Activated T-cell treated with anti-CD3 and anti-CD28 coated beads, Interleukin-2, amount 50 U/mL, for 72 hours (primary cell): Measurements from ENCODE around the gene HMGB3. TPM values are rescaled to one million over a fixed set of nuclear protein-coding genes. Genes with fewer than 3 reads are reported as not detected.
A peak's percentile ranks its signal among the peaks of the same experiment; 100 is the strongest.

Source experiments
- ATAC-seq, 2 donors: fragments of 150-1000 bp; cut with Tn5 transposase; replicated peaks in 1 of 2; 2 replicates each; pipeline ENCODE4 v1.10.0; 2021; ENCODE audit warnings: moderate library complexity in 2 of 2, mild to moderate bottlenecking in 1 of 2
- DNase-seq, 2 donors: peaks; one replicate each; pipeline ENCODE4 v3.0.0; 2021 to 2022; ENCODE audit warnings: mixed read lengths in 1 of 2
- H3K27ac Mint-ChIP-seq: one replicate; pipeline ENCODE4 v1.8.0; 2022; ENCODE audit warnings: mild to moderate bottlenecking, moderate library complexity, mixed read lengths
- H3K27me3 Mint-ChIP-seq: one replicate; pipeline ENCODE4 v1.8.0; 2022; ENCODE audit warnings: low read depth, mixed read lengths
- H3K36me3 Mint-ChIP-seq, 2 donors: one replicate each; pipeline ENCODE4 v1.8.0; 2022; ENCODE audit warnings: mixed read lengths in 2 of 2, mild to moderate bottlenecking in 1 of 2; ENCODE audit not compliant: insufficient read depth in 2 of 2
- H3K4me1 Mint-ChIP-seq: one replicate; pipeline ENCODE4 v1.8.0; 2022; ENCODE audit warnings: low read depth, mixed read lengths
- H3K4me3 Mint-ChIP-seq, 2 donors: one replicate each; pipeline ENCODE4 v1.8.0; 2022; ENCODE audit warnings: mild to moderate bottlenecking in 2 of 2, mixed read lengths in 2 of 2, moderate library complexity in 2 of 2
- H3K9me3 Mint-ChIP-seq, 2 donors: one replicate each; pipeline ENCODE4 v1.8.0; 2022; ENCODE audit warnings: mixed read lengths in 2 of 2
- total RNA-seq, 2 donors: library from RNA; stranded (reverse); gene quantifications; one replicate each; pipeline ENCODE4 v1.2.3, GENCODE V29; 2022

Gene HMGB3
- total RNA-seq = 10 to 100 TPM; 22.8 to 28.1 TPM

GRCh38 chrX:150982788-150983520 lies at the start of gene HMGB3:
TSS of gene HMGB3 (plus strand) at chrX:150983335. CDS start at chrX:150985600, 2,265 bp downstream.
- Mint-ChIP-seq H3K27me3 (peaks cover 14% of the 10 kb centered on the region), H3K9me3 (no peaks in the 10 kb centered on the region), H3K4me1 (no peaks in the 10 kb centered on the region), H3K4me3 (peak within 1 kb of the TSS; percentile 74), H3K36me3 (peaks cover 8 to 10% of the 10 kb centered on the region in 2 donors), H3K27ac (no peak within 1 kb of the TSS)
- peak; percentile 98 for ATAC-seq
- peak; percentile 82 to 88 for DNase-seq

- Mint-ChIP-seq H3K9me3 (peaks cover 0 to 4% of the 10 kb centered on the region in 2 donors), H3K4me3 (no peak overlapping the region), H3K4me1 (no peaks in the 10 kb centered on the region), H3K36me3 (peaks cover 0 to 3% of the 10 kb centered on the region in 2 donors), H3K27me3 (peaks cover 28% of the 10 kb centered on the region), H3K27ac (no peak overlapping the region)
- no peak for ATAC-seq
- DNase-seq = no peak
Measured at GRCh38 chrX:150933945-150934350, 49.2 kb upstream of the HMGB3 start.

- peaks cover 0 to 4% of the 10 kb centered on the region in 2 donors for H3K9me3 Mint-ChIP-seq
- H3K27me3 Mint-ChIP-seq = peaks cover 28% of the 10 kb centered on the region
- no peak for ATAC-seq
- no peak for DNase-seq
- no peak overlapping the region for H3K4me3 Mint-ChIP-seq
- H3K27ac Mint-ChIP-seq = no peak overlapping the region
- no peaks in the 10 kb centered on the region for H3K4me1 Mint-ChIP-seq
- H3K36me3 Mint-ChIP-seq = peaks cover 0 to 3% of the 10 kb centered on the region in 2 donors
Measured at GRCh38 chrX:150934453-150934852, 48.7 kb upstream of the HMGB3 start.

- Mint-ChIP-seq H3K27me3 (peaks cover 28% of the 10 kb centered on the region), H3K4me1 (no peaks in the 10 kb centered on the region), H3K36me3 (peaks cover 0 to 3% of the 10 kb centered on the region in 2 donors), H3K9me3 (peaks cover 0 to 4% of the 10 kb centered on the region in 2 donors), H3K27ac (no peak overlapping the region), H3K4me3 (no peak overlapping the region)
- ATAC-seq (no peak), DNase-seq (no peak)
Measured at GRCh38 chrX:150935467-150935866, 47.7 kb upstream of the HMGB3 start.

- DNase-seq = no peak
- ATAC-seq = no peak
- no peaks in the 10 kb centered on the region for H3K4me1 Mint-ChIP-seq
- H3K4me3 Mint-ChIP-seq = no peak overlapping the region
- peaks cover 23% of the 10 kb centered on the region for H3K27me3 Mint-ChIP-seq
- H3K36me3 Mint-ChIP-seq = peaks cover 0 to 3% of the 10 kb centered on the region in 2 donors
- no peak overlapping the region for H3K27ac Mint-ChIP-seq
- peaks cover 0 to 4% of the 10 kb centered on the region in 2 donors for H3K9me3 Mint-ChIP-seq
Measured at GRCh38 chrX:150936556-150936955, 46.6 kb upstream of the HMGB3 start.

- H3K27me3 Mint-ChIP-seq = no peaks in the 10 kb centered on the region
- no peaks in the 10 kb centered on the region for H3K4me1 Mint-ChIP-seq
- H3K4me3 Mint-ChIP-seq = no peak overlapping the region
- DNase-seq (no peak), ATAC-seq (no peak)
- H3K27ac Mint-ChIP-seq = no peak overlapping the region
- peaks cover 0 to 3% of the 10 kb centered on the region in 2 donors for H3K36me3 Mint-ChIP-seq
- H3K9me3 Mint-ChIP-seq = peaks cover 0 to 4% of the 10 kb centered on the region in 2 donors
Measured at GRCh38 chrX:150940844-150941495, 42.2 kb upstream of the HMGB3 start.

GRCh38 chrX:150941580-150941979 lies 41.6 kb upstream of the HMGB3 start:
- H3K9me3 Mint-ChIP-seq = peaks cover 0 to 4% of the 10 kb centered on the region in 2 donors
- H3K36me3 Mint-ChIP-seq = peaks cover 0 to 3% of the 10 kb centered on the region in 2 donors
- H3K27me3 Mint-ChIP-seq = no peaks in the 10 kb centered on the region
- DNase-seq = no peak
- H3K4me1 Mint-ChIP-seq = no peaks in the 10 kb centered on the region
- no peak for ATAC-seq
- no peak overlapping the region for H3K27ac Mint-ChIP-seq
- H3K4me3 Mint-ChIP-seq = no peak overlapping the region

GRCh38 chrX:150942942-150943594 lies 40.1 kb upstream of the HMGB3 start:
- ATAC-seq (no peak), DNase-seq (no peak)
- H3K27ac Mint-ChIP-seq = no peak overlapping the region
- no peaks in the 10 kb centered on the region for H3K9me3 Mint-ChIP-seq
- H3K4me1 Mint-ChIP-seq = no peaks in the 10 kb centered on the region
- H3K36me3 Mint-ChIP-seq = no peaks in the 10 kb centered on the region
- H3K4me3 Mint-ChIP-seq = no peak overlapping the region
- peaks cover 7% of the 10 kb centered on the region for H3K27me3 Mint-ChIP-seq

- H3K36me3 Mint-ChIP-seq = no peaks in the 10 kb centered on the region
- DNase-seq (no peak), ATAC-seq (no peak)
- no peaks in the 10 kb centered on the region for H3K4me1 Mint-ChIP-seq
- no peak overlapping the region for H3K27ac Mint-ChIP-seq
- no peak overlapping the region for H3K4me3 Mint-ChIP-seq
- H3K9me3 Mint-ChIP-seq = no peaks in the 10 kb centered on the region
- peaks cover 10% of the 10 kb centered on the region for H3K27me3 Mint-ChIP-seq
Measured at GRCh38 chrX:150944233-150944632, 38.9 kb upstream of the HMGB3 start.

- Mint-ChIP-seq H3K9me3 (peaks cover 0 to 2% of the 10 kb centered on the region in 2 donors), H3K27me3 (peaks cover 16% of the 10 kb centered on the region), H3K36me3 (no peaks in the 10 kb centered on the region), H3K4me3 (no peak overlapping the region), H3K27ac (no peak overlapping the region), H3K4me1 (no peaks in the 10 kb centered on the region)
- DNase-seq (no peak), ATAC-seq (no peak)
Measured at GRCh38 chrX:150954951-150955350, 28.2 kb upstream of the HMGB3 start.

GRCh38 chrX:150955590-150955989 lies 27.5 kb upstream of the HMGB3 start:
- H3K27me3 Mint-ChIP-seq = peaks cover 17% of the 10 kb centered on the region

GRCh38 chrX:150958177-150958576 lies 25.0 kb upstream of the HMGB3 start:
- Mint-ChIP-seq H3K4me3 (no peak overlapping the region), H3K27ac (no peak overlapping the region), H3K27me3 (peaks cover 13% of the 10 kb centered on the region), H3K4me1 (no peaks in the 10 kb centered on the region), H3K36me3 (no peaks in the 10 kb centered on the region), H3K9me3 (peaks cover 0 to 2% of the 10 kb centered on the region in 2 donors)
- ATAC-seq (no peak), DNase-seq (no peak)

More at GRCh38 chrX:150955590-150955989, 27.5 kb upstream of the HMGB3 start:
- no peak overlapping the region for H3K4me3 Mint-ChIP-seq
- H3K4me1 Mint-ChIP-seq = no peaks in the 10 kb centered on the region
- H3K27ac Mint-ChIP-seq = no peak overlapping the region
- no peak for DNase-seq
- no peak for ATAC-seq
- peaks cover 0 to 2% of the 10 kb centered on the region in 2 donors for H3K9me3 Mint-ChIP-seq
- H3K36me3 Mint-ChIP-seq = no peaks in the 10 kb centered on the region

- Mint-ChIP-seq H3K36me3 (no peaks in the 10 kb centered on the region), H3K4me3 (no peak overlapping the region), H3K27ac (no peak overlapping the region), H3K9me3 (peaks cover 0 to 2% of the 10 kb centered on the region in 2 donors), H3K27me3 (peaks cover 13% of the 10 kb centered on the region), H3K4me1 (no peaks in the 10 kb centered on the region)
- DNase-seq (no peak), ATAC-seq (no peak)
Measured at GRCh38 chrX:150959557-150959956, 23.6 kb upstream of the HMGB3 start.
